ENCODE measurements around the gene FEZF1. TPM values are rescaled to one million over a fixed set of nuclear protein-coding genes. Genes with fewer than 3 reads are reported as not detected.
A peak's percentile ranks its signal among the peaks of the same experiment; 100 is the strongest.

The FEZF1 gene
- total RNA-seq, 2 donors from 2014 or later = not detected

GRCh38 chr7:122273117-122273516 lies 31.4 kb downstream of the FEZF1 start:
- Histone ChIP-seq H3K9me3 (no peaks in the 10 kb centered on the region), H3K27me3 (no peaks in the 10 kb centered on the region), H3K4me3 (no peak overlapping the region), H3K27ac (no peak overlapping the region), H3K4me1 (no peaks in the 10 kb centered on the region), H3K36me3 (replicated peaks in 1 of 2; ENCODE audit: insufficient read depth in 1 of 2, low read depth in 2 of 2) (no peaks in the 10 kb centered on the region)
- DNase-seq (no peak), ATAC-seq (no peak)
- TF ChIP-seq CTCF (IDR thresholded peaks at IDR 0.05) = no peak
- no peak for TF ChIP-seq POLR2A (IDR thresholded peaks at IDR 0.05)
- 76 to 77% methylated on average over 2 of the region's 2 CpGs for WGBS, 2 donors
- intact Hi-C loops (cut with DNase I) = no loop called here

- Histone ChIP-seq H3K36me3 (replicated peaks in 1 of 2; ENCODE audit: insufficient read depth in 1 of 2, low read depth in 2 of 2) (no peaks in the 10 kb centered on the region), H3K4me3 (no peak overlapping the region), H3K27ac (no peak overlapping the region), H3K4me1 (no peaks in the 10 kb centered on the region), H3K27me3 (no peaks in the 10 kb centered on the region), H3K9me3 (no peaks in the 10 kb centered on the region)
- 71 to 77% methylated on average over 1 of the region's 1 CpG for WGBS, 2 donors
- TF ChIP-seq CTCF (IDR thresholded peaks at IDR 0.05) (no peak), POLR2A (IDR thresholded peaks at IDR 0.05) (no peak)
- intact Hi-C loops (cut with DNase I) = no loop called here
- no peak for DNase-seq
- no peak for ATAC-seq
Observed at GRCh38 chr7:122269241-122269640, 35.3 kb downstream of the FEZF1 start.

GRCh38 chr7:122268101-122268500 lies 36.4 kb downstream of the FEZF1 start:
- no peak overlapping the region for H3K4me3 ChIP-seq
- no peaks in the 10 kb centered on the region for H3K27me3 ChIP-seq
- DNase-seq = no peak
- ATAC-seq = no peak
- H3K4me1 ChIP-seq = no peaks in the 10 kb centered on the region
- H3K36me3 ChIP-seq (replicated peaks in 1 of 2; ENCODE audit: insufficient read depth in 1 of 2, low read depth in 2 of 2) = no peaks in the 10 kb centered on the region
- TF ChIP-seq CTCF (IDR thresholded peaks at IDR 0.05) = no peak
- TF ChIP-seq POLR2A (IDR thresholded peaks at IDR 0.05) = no peak
- 57 to 59% methylated on average over 3 of the region's 3 CpGs for WGBS, 2 donors
- H3K27ac ChIP-seq = no peak overlapping the region
- intact Hi-C loops (cut with DNase I) = no loop called here
- no peaks in the 10 kb centered on the region for H3K9me3 ChIP-seq

- no peak for DNase-seq
- intact Hi-C loops (cut with DNase I) = no loop called here
- Histone ChIP-seq H3K4me3 (no peak overlapping the region), H3K36me3 (replicated peaks in 1 of 2; ENCODE audit: insufficient read depth in 1 of 2, low read depth in 2 of 2) (no peaks in the 10 kb centered on the region), H3K27ac (no peak overlapping the region), H3K4me1 (no peaks in the 10 kb centered on the region), H3K9me3 (no peaks in the 10 kb centered on the region), H3K27me3 (no peaks in the 10 kb centered on the region)
- no peak for ATAC-seq
- 14 to 15% methylated on average over 4 of the region's 4 CpGs for WGBS, 2 donors
- TF ChIP-seq CTCF (IDR thresholded peaks at IDR 0.05) (peak in 1 of 7 experiments; percentile 2), POLR2A (IDR thresholded peaks at IDR 0.05) (no peak)
Observed at GRCh38 chr7:122262246-122262645, 42.3 kb downstream of the FEZF1 start.

GRCh38 chr7:122261442-122261841 lies 43.1 kb downstream of the FEZF1 start:
- Histone ChIP-seq H3K9me3 (no peaks in the 10 kb centered on the region), H3K4me1 (no peaks in the 10 kb centered on the region), H3K27me3 (no peaks in the 10 kb centered on the region), H3K4me3 (no peak overlapping the region), H3K36me3 (replicated peaks in 1 of 2; ENCODE audit: insufficient read depth in 1 of 2, low read depth in 2 of 2) (no peaks in the 10 kb centered on the region), H3K27ac (no peak overlapping the region)
- intact Hi-C loops (cut with DNase I) = no loop called here
- 53 to 64% methylated on average over 4 of the region's 4 CpGs for WGBS, 2 donors
- ATAC-seq (no peak), DNase-seq (no peak)
- TF ChIP-seq POLR2A (IDR thresholded peaks at IDR 0.05) = no peak
- no peak for TF ChIP-seq CTCF (IDR thresholded peaks at IDR 0.05)
